Putamen (tissue), 1 donor: ENCODE data around the gene MED12L.
A peak's percentile ranks its signal among the peaks of the same experiment; 100 is the strongest.

Source experiments
- DNase-seq: peaks from one replicate; pipeline ENCODE4 v3.0.0-alpha.2; 2016; ENCODE audit warnings: low spot score

Gene MED12L

GRCh38 chr3:151410891-151411559 lies 325.6 kb downstream of the MED12L start:
- DNase-seq = no peak

DNA sequence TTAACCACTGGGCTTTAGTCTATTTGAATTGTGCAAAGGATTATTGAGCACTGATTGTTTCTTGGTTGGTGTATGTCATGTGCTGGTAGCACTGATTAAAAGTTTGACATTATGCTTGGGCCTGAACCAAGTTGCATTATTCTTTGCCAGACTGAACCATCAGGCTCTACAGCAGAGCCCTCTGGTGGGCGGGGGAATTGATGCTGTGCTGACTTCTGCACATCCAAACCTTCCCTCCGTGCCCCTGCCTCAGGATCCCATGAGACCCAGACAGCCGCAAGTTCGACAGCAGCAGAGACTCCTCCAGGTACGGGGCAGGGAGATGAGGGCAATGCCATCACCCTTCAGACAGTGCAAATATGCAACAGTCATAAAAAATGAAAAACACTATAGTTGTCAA lies 327.5 kb downstream of the MED12L start:
- no peak for DNase-seq

DNA sequence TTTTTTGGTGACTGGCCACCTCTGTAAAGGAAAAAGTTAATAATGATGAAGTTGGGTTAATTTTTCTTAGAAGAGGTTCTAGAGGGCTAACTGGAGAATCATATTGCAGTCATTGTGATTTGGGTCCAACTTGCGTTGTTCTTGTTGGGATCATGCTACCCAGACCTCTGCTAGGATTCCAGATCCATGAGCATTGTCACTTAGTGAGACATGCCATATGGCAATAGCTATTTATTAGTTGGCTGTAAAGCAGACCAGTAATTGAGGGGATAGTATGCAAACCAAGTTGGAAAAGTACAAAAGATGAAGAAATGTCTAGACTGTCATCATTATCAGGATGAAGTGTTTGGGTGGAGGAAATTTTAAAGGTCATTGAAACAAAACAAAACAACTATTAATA lies 329.8 kb downstream of the MED12L start:
- no peak for DNase-seq

DNA sequence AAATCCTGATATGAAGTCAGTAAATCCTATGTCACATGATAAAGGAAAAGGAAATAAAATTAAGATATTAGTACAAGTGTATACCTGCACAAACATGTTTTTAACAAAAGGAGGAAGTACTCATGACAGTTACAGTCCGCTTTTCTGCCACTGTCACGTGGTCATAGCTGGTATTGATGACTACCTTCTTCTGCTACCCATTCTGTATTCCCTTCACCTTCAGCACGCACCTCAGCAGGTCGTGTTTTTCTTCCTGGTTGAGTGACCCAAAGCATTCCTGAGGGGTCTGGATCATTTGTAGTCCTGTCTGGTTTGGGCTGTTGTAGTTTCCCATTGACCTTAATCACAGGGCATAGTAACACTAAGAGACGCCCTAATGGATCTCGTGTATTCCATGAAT lies 334.3 kb downstream of the MED12L start:
- DNase-seq = no peak

DNA sequence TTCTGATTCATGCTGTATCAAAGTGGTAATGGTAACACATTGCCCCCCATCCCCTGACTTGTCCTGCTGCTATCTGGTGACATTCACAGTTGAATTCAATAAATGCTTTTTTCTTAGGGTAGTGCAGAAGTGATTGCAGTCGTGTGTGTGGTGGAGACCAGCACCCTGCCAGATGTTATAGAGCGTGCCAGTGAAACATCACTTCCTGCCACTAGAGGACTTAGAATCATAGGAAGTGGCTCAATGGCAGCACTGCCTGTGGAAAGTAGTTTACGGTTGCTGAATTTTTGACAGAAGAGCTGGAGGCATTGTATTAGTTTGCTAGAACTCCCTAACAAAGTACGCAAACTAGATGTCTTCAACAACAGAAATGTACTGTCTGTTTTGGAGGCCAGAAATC lies 336.5 kb downstream of the MED12L start:
- DNase-seq = no peak

- no peak for DNase-seq
Observed at GRCh38 chr3:151423091-151423490, 337.6 kb downstream of the MED12L start.

- no peak for DNase-seq
Observed at GRCh38 chr3:151425627-151426340, 340.3 kb downstream of the MED12L start.

DNA sequence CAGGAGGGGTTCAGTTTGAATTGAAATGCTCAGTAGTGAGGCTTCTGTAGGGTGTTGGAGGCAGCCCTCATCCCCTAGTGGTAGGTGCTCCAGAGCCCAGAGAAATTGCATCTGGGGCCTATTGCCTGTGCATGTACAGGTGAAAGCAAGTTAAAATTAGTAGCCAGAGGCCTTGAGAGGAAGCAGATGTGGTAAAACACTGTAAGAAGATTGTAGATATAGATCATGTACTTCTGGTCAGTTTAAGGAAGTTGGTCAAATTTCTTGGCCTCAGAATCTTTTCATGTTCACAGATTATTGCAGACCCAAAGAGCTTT lies 340.8 kb downstream of the MED12L start:
- DNase-seq = no peak

DNA sequence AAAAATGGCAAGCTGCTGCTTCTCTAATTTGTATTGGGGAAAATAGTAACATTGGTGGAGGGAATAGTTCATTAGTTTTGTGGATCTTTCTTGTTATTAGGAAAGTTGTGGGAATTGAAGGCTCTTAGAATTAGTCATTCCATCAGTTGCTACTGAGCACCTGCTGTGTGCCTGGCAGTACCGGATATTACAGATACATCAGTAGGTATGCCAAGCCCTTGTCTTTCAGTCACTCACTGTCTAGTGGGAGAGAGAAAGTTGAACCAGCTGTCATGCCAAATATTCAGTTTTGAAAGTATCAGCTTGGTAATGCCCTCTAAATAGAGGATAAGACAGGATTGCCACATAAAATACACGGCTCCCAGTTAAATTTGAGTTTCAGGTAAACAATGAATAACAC lies 342.9 kb downstream of the MED12L start:
- DNase-seq = no peak

GRCh38 chr3:151430821-151431484 lies 345.5 kb downstream of the MED12L start:
- no peak for DNase-seq

- DNase-seq = no peak
Observed at GRCh38 chr3:151431940-151432339, 346.5 kb downstream of the MED12L start.

GRCh38 chr3:151432616-151433372 lies 347.3 kb downstream of the MED12L start:
- no peak for DNase-seq

DNA sequence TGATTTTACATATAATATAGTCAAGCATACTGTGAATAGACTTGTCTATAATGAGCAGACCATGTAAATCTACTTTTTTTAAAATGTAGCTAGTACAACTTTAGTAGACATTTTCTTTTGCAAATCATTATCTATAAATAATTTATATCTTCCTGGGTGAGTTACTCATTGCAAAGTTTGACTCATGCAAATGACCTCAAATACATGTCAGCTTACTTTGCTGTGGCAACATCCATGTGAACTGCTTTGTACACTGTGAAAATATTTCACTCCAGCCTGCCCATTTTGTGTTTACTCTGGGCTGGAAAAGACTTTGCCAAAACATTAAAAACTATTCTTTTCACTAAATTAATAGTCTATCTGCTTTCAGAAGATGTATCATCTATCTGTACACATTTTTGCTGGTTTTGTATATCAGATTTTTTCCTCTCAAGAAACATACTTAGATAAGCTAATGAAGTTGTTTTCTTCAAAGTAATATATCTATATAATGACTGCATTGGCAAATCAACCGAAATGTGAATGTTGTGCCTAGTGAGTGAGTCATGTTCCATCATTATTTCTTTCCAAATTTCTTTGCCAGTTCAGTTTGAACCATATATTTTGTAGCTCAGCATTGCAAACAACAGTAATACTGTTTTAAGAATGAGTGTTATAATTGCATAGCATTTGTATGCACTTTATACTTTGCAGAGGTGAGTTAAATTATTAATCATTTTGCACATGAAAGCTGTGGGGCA lies 348.9 kb downstream of the MED12L start:
- no peak for DNase-seq

GRCh38 chr3:151436675-151437446 lies 351.4 kb downstream of the MED12L start:
- DNase-seq = no peak

DNA sequence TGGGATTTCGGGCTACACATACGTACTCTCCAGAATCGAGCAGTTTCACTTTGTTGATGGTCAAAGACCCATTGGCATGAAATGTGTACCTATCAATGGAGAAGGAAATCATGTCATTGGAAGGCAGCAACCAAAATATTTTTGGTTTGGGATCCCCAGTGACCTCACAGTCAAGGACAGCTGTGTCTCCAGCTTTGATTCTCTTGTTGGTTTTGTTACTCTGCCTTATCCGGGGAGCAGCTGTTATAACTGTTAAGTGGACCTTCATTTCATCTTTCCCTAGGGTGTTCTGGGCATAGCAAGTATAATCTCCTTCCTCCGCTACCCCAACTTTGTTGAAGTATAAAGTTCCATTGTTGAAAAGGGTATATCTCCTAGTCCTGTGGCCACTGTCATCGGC lies 352.4 kb downstream of the MED12L start:
- no peak for DNase-seq

GRCh38 chr3:151439652-151440125 lies 354.2 kb downstream of the MED12L start:
- DNase-seq = peak; percentile 46

GRCh38 chr3:151440940-151441339 lies 355.5 kb downstream of the MED12L start:
- no peak for DNase-seq

GRCh38 chr3:151443583-151443982 lies 358.1 kb downstream of the MED12L start:
- no peak for DNase-seq

- DNase-seq = no peak
Observed at GRCh38 chr3:151445273-151446001, 360.0 kb downstream of the MED12L start.

DNA sequence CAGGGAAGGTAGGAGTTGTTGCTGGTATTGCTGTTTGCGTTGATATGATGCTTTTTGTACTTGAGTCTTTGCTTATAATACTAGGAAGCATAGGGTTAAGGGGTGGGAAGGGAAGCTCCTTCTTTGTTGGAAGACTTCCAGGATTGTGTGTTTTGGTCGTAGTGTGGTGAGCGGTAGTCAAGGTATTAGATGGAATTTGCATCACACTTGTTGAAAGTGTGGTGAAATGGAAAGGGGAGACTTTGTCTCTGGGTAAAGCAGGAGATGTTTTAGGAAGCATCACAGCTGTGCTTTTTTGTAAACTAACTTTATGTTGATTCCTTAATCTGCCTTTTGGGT lies 360.5 kb downstream of the MED12L start:
- no peak for DNase-seq

GRCh38 chr3:151452368-151452767 lies 366.9 kb downstream of the MED12L start:
- DNase-seq = no peak
